HCT116 (cell line): Measurements from ENCODE around the gene NKRF.

Experiments
- CBX3 ChIP-seq: IDR thresholded peaks from 2 replicates; pipeline ENCODE4 v1.6.1; 2012; ENCODE audit warnings: low read depth
- CEBPB ChIP-seq: IDR thresholded peaks from 2 replicates; pipeline ENCODE4 v1.6.1; 2012; ENCODE audit warnings: low read depth
- CTCF ChIP-seq, 3 experiments: fragments of 200-600 bp in 1 of 3; sonication (generic) in 1 of 3; IDR thresholded peaks in 2 of 3; conservative IDR thresholded peaks in 1 of 3; 2 replicates each; pipeline ENCODE4 v1.5.1; 2012 to 2017; ENCODE audit warnings: low read depth in 2 of 3, low read length in 2 of 3, antibody characterized with exemption in 1 of 3, borderline replicate concordance in 1 of 3, control low read depth in 1 of 3, mild to moderate bottlenecking in 1 of 3, mixed read lengths in 1 of 3, mixed run types in 1 of 3, moderate library complexity in 1 of 3; ENCODE audit not compliant: insufficient read depth in 1 of 3
- EZH2 ChIP-seq: fragments of 200-600 bp; sonication (generic); IDR thresholded peaks from 2 replicates; pipeline ENCODE4 v1.6.1; 2017; ENCODE audit warnings: antibody characterized with exemption, mixed run types
- MAX ChIP-seq: IDR thresholded peaks from 2 replicates; pipeline ENCODE4 v1.6.1; 2012
- POLR2A ChIP-seq: IDR thresholded peaks from 2 replicates; pipeline ENCODE4 v1.7.0; 2011; ENCODE audit warnings: borderline replicate concordance; ENCODE audit not compliant: insufficient read depth, insufficient read length; ENCODE audit errors: extremely low read depth
- POLR2AphosphoS5 ChIP-seq: IDR thresholded peaks from 2 replicates; pipeline ENCODE4 v1.6.1; 2011; ENCODE audit warnings: mild to moderate bottlenecking, low read depth, low read length, moderate library complexity
- SIN3A ChIP-seq: IDR thresholded peaks from 2 replicates; pipeline ENCODE4 v1.6.1; 2012; ENCODE audit warnings: low read depth
- SP1 ChIP-seq: IDR thresholded peaks from 2 replicates; pipeline ENCODE4 v1.6.1; 2012; ENCODE audit warnings: low read depth

- TF ChIP-seq POLR2A (no peak), CTCF (IDR thresholded peaks at IDR 0.05 in 2 of 3, conservative IDR thresholded peaks at IDR 0.05 in 1 of 3; ENCODE audit: borderline replicate concordance in 1 of 3, insufficient read depth in 1 of 3, low read depth in 2 of 3, low read length in 2 of 3) (no peak), EZH2 (no peak), SIN3A (no peak), SP1 (no peak), MAX (no peak), POLR2AphosphoS5 (no peak), CEBPB (no peak), CBX3 (no peak)
These were observed 780 bp upstream of the NKRF start for GRCh38 chrX:119607018-119607389.
